MCF 10A (cell line): ENCODE measurements around the gene TSC22D1. TPM values are rescaled to one million over a fixed set of nuclear protein-coding genes. Genes with fewer than 3 reads are reported as not detected.

Experiments
- BruUV-seq: library from RNA; stranded (reverse); fragments of 400-500 nt; replicated peaks from 2 replicates; lab custom pipeline; 2021; lab: Mats Ljungman, UMichigan
- CTCF ChIA-PET: fragments of 300-600 bp; sonication (Branson Sonifier 250); formaldehyde crosslinking; extraction: SDS; loops from one replicate; lab custom pipeline; 2021; ENCODE audit warnings: antibody characterized with exemption, inconsistent platforms; lab: Yijun Ruan, JAX
- POLR2A ChIA-PET: fragments of 300-600, 350-650 bp; sonication (Branson Sonifier 250); formaldehyde crosslinking; extraction: SDS; loops from one replicate; lab custom pipeline; 2020; ENCODE audit warnings: antibody characterized with exemption, inconsistent platforms; lab: Yijun Ruan, JAX
- DNase-seq: peaks from one replicate; pipeline ENCODE4 v3.0.0-alpha.2; 2018; ENCODE audit not compliant: unreplicated experiment
- H3K27ac Mint-ChIP-seq: one replicate; pipeline ENCODE4 v1.8.0; 2022; ENCODE audit warnings: mild to moderate bottlenecking, low read depth, mixed read lengths; ENCODE audit not compliant: unreplicated experiment
- H3K27me3 Mint-ChIP-seq: one replicate; pipeline ENCODE4 v1.8.0; 2022; ENCODE audit warnings: mixed read lengths; ENCODE audit not compliant: insufficient read depth, unreplicated experiment
- H3K36me3 Mint-ChIP-seq: one replicate; pipeline ENCODE4 v1.8.0; 2022; ENCODE audit warnings: mild to moderate bottlenecking, moderate library complexity, mixed read lengths; ENCODE audit not compliant: insufficient read depth, unreplicated experiment
- H3K4me1 Mint-ChIP-seq: one replicate; pipeline ENCODE4 v1.8.0; 2022; ENCODE audit warnings: mixed read lengths; ENCODE audit not compliant: insufficient read depth, unreplicated experiment
- H3K4me3 Mint-ChIP-seq: one replicate; pipeline ENCODE4 v1.8.0; 2022; ENCODE audit warnings: mild to moderate bottlenecking, moderate library complexity, mixed read lengths; ENCODE audit not compliant: unreplicated experiment
- H3K9me3 Mint-ChIP-seq: one replicate; pipeline ENCODE4 v1.8.0; 2022; ENCODE audit warnings: mixed read lengths; ENCODE audit not compliant: unreplicated experiment
- intact Hi-C: fragments of 100-400 bp; cut with micrococcal nuclease; formaldehyde crosslinking; loops from 2 replicates; pipeline ENCODE4 v1.14.1; 2022
- total RNA-seq: library from RNA; stranded (reverse); gene quantifications from 2 replicates; pipeline ENCODE4 v1.2.3, GENCODE V29; 2022
- TF ChIP-seq, protein P1 (sequence below): fragments of 200-600 bp; IDR thresholded peaks from one replicate; pipeline ENCODE4 v1.8.0; 2022; ENCODE audit warnings: antibody characterized with exemption, mild to moderate bottlenecking; ENCODE audit not compliant: unreplicated experiment

The TSC22D1 gene
- total RNA-seq, 1 experiment from 2014 or later: 153 TPM

DNA sequence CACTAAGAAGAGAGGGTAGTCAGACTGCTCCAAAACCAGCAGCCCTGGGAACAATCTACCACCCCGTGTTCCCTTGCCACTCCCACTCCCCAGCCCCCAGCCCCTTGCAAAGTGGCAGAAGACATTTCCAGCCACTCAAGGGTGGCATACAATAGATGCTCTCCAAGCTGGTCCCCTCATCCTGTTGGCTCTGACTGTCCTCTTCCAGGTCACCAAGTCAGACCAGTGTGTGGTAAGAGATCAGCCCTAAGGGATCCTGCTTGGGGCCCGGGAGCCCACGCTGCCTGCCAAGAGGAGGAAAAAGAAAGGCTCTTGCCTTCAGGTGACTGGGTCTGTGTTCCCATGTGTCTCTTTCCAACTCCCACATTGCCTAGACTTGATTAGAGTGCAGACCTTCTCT lies 177.5 kb downstream of the TSC22D1 start:
- no TSS peak for BruUV-seq
- TF ChIP-seq, protein P1, sequence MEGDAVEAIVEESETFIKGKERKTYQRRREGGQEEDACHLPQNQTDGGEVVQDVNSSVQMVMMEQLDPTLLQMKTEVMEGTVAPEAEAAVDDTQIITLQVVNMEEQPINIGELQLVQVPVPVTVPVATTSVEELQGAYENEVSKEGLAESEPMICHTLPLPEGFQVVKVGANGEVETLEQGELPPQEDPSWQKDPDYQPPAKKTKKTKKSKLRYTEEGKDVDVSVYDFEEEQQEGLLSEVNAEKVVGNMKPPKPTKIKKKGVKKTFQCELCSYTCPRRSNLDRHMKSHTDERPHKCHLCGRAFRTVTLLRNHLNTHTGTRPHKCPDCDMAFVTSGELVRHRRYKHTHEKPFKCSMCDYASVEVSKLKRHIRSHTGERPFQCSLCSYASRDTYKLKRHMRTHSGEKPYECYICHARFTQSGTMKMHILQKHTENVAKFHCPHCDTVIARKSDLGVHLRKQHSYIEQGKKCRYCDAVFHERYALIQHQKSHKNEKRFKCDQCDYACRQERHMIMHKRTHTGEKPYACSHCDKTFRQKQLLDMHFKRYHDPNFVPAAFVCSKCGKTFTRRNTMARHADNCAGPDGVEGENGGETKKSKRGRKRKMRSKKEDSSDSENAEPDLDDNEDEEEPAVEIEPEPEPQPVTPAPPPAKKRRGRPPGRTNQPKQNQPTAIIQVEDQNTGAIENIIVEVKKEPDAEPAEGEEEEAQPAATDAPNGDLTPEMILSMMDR: no peak
- no peaks in the 10 kb centered on the region for H3K27me3 Mint-ChIP-seq
- H3K4me3 Mint-ChIP-seq: no peak overlapping the region
- peaks cover 2% of the 10 kb centered on the region for H3K4me1 Mint-ChIP-seq
- POLR2A ChIA-PET: interaction anchor here (1.1 kb wide), 1 partner anchor 34 kb away, joined by 3 read pairs; no protein-coding TSS in a partner anchor
- CTCF ChIA-PET: interaction anchor here (0.6 to 1.7 kb wide), 3 partner anchors 9 to 238 kb away, joined by 3 to 4 read pairs (median 3); no protein-coding TSS in a partner anchor
- no peak for DNase-seq
- H3K36me3 Mint-ChIP-seq: no peaks in the 10 kb centered on the region
- intact Hi-C loops: no loop called here
- no peak overlapping the region for H3K27ac Mint-ChIP-seq
- H3K9me3 Mint-ChIP-seq: no peaks in the 10 kb centered on the region

DNA sequence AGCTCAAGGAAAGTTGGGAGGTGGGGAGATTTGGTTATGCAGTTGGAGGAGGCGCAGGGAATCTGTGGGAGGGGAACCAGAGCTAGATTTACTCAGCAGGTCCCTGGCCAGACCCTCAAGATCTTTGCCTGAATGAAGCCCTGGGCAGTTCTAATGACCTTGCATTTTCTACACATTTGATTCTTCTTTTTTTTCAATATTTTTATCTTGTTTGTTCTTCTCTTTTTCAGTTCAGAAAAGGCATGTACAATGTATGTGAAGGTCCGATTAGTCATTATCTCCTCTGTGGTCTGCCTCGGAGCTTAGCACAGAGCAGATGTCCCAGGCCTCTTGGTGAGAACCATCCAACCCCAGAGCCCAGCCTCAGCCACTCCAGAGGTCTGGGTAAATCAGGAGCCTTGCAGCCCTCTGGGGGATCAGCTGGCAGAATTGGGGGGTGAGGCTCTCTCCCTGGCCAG lies 178.3 kb downstream of the TSC22D1 start:
- POLR2A ChIA-PET: no interaction called here
- CTCF ChIA-PET: interaction anchor here (0.5 to 1.7 kb wide), 4 partner anchors 10 to 237 kb away, joined by 3 to 5 read pairs (median 4); no protein-coding TSS in a partner anchor
- no TSS peak for BruUV-seq
- Mint-ChIP-seq H3K4me1 (peaks cover 10% of the 10 kb centered on the region), H3K27ac (no peak overlapping the region), H3K4me3 (no peak overlapping the region), H3K9me3 (no peaks in the 10 kb centered on the region), H3K27me3 (no peaks in the 10 kb centered on the region), H3K36me3 (no peaks in the 10 kb centered on the region)
- TF ChIP-seq, protein P1: no peak
- no peak for DNase-seq
- intact Hi-C loops: no loop called here

DNA sequence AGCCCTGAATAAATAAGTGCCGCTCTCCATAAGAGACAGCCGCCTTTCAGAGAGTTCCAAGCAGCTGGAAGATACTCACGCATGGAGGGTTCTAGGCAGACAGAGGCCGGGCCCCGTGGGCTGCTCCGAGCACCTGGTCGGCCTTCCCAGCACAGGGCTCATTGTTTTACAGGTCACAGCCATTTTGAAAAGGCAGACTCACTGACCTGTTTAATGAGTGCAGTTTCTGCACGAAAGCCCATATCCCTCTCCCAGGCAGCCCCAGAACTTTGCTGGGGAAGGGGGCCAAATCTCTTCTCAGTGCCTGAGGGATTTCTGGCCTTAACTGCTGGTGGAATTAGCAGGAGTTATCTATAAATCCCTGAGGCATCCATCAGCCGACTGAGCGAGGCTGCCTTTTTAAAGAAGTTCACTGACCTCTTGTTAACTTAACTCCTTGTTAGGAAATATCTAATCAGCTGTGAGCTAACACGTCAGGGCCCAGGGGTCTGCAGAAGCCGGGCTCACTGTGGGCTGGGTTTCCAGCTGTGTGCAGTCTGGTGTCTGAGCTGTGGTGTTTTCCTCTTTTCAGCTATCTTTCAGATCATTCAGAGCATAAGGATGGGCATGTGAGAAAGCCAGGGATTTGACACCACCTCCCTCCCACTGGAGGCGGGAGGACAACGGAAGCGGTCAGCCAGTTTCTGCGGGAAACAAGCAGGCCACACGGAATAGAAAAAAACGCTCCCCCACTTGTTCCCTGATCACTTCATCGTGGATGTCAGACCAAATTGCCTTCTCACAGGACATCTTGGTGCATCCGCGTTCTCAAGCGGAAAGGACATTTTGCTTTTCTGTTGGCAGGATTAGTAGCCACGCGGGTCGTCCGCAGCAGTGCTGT lies 179.2 kb downstream of the TSC22D1 start:
- intact Hi-C loops: no loop called here
- ChIA-PET CTCF (interaction anchor here (0.5 to 1.7 kb wide), 2 partner anchors 11 to 14 kb away, joined by 4 to 5 read pairs; no protein-coding TSS in a partner anchor), POLR2A (interaction anchor here (0.5 to 1.0 kb wide), 2 partner anchors 10 to 223 kb away, joined by 3 read pairs; no protein-coding TSS in a partner anchor)
- Mint-ChIP-seq H3K4me1 (peaks cover 11% of the 10 kb centered on the region), H3K9me3 (no peaks in the 10 kb centered on the region), H3K36me3 (no peaks in the 10 kb centered on the region), H3K4me3 (no peak overlapping the region), H3K27ac (no peak overlapping the region), H3K27me3 (no peaks in the 10 kb centered on the region)
- TF ChIP-seq, protein P1: no peak
- no TSS peak for BruUV-seq
- no peak for DNase-seq
